Renal pelvis (tissue), 3 donors: ENCODE measurements around the gene GPR82. TPM values are rescaled to one million over a fixed set of nuclear protein-coding genes. Genes with fewer than 3 reads are reported as not detected.

Experiments used
- polyA plus RNA-seq, 3 donors: library from polyadenylated mRNA; unstranded; fragments of 120-200 nt; gene quantifications; one replicate each; pipeline ENCODE4 v1.2.1, GENCODE V29; 2013; ENCODE audit not compliant: insufficient read length in 3 of 3

Gene GPR82
- polyA plus RNA-seq, 3 donors, result 0.10 to 0.21 (median 0.13) TPM

Other genes starting within 250 kb of the GPR82 start
- gene GPR34, start 35.2 kb upstream of the GPR82 start, polyA plus RNA-seq, result 1 to 10 TPM; 4.4 to 6.0 (median 5.0) TPM
- 10 to 100 TPM; 43.6 to 48.2 (median 47.1) TPM for gene CASK, start 199.4 kb downstream of the GPR82 start, polyA plus RNA-seq